Bronchial epithelial cell (primary cell): Measurements from ENCODE around the gene ARL15. TPM values are rescaled to one million over a fixed set of nuclear protein-coding genes. Genes with fewer than 3 reads are reported as not detected.

Experiments
- DNase-seq: peaks from one replicate; pipeline ENCODE4 v3.0.0-alpha.2; 2010; ENCODE audit warnings: low read depth
- FAIRE-seq: peaks from 2 replicates; lab custom pipeline; 2011; peaks lifted over from hg19 to GRCh38; lab: Jason Lieb, UNC
- H3K27me3 ChIP-seq: 2 replicates; pipeline ENCODE4 v1.5.1; 2011; ENCODE audit warnings: low read length; ENCODE audit not compliant: control insufficient read depth, insufficient read depth
- H3K36me3 ChIP-seq: 2 replicates; pipeline ENCODE4 v1.5.1; 2011; ENCODE audit warnings: low read length; ENCODE audit not compliant: control insufficient read depth, insufficient read depth
- H3K4me3 ChIP-seq: 2 replicates; pipeline ENCODE4 v1.5.1; 2011; ENCODE audit warnings: mild to moderate bottlenecking, low read depth, low read length, control low read depth
- CTCF ChIP-seq: IDR thresholded peaks from 2 replicates; pipeline ENCODE4 v1.5.1; 2011; ENCODE audit warnings: mild to moderate bottlenecking, moderate library complexity, low read length, control low read depth, inconsistent platforms; ENCODE audit not compliant: insufficient read depth, severe bottlenecking
- total RNA-seq: library from RNA; depleted of rRNA; stranded (reverse); fragments of >200 nt; gene quantifications from 2 replicates; pipeline ENCODE4 v1.2.1, GENCODE V29; 2014

The ARL15 gene
- total RNA-seq, 1 donor from 2014 or later, result 13.7 TPM

DNA sequence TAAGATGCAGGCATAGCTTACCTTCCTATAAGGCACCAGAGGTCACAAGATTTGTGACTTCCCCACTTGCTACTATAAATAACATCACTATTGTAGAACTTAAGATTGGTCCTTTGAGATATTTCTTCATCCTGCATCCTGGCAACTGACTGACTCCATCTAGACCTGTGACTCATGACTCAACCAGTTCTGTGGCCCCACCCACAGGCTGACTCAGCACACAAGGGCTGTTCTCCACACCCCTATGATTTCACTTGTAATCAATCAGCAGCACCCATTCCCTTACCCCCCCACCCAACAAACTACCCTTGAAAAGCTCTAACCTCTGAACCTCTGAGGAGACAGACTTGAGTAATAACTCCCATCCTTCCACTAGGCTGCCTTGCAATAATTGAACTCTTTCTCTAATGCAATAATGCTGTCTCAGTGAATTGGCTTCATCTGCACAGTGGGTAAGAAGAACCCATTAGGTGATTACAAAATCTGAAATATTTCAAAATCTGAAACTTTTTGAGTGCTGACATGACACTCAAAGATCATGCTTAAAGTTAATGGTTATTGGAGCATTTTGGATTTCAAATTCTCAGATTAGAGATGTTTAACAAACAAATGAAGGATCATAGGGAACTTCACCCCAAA is 296.7 kb downstream of the ARL15 start:
- no peak for FAIRE-seq
- Histone ChIP-seq H3K4me3 (no peak overlapping the region), H3K27me3 (no peaks in the 10 kb centered on the region), H3K36me3 (no peaks in the 10 kb centered on the region)
- TF ChIP-seq CTCF, result no peak
- peak; percentile 95 for DNase-seq

DNA sequence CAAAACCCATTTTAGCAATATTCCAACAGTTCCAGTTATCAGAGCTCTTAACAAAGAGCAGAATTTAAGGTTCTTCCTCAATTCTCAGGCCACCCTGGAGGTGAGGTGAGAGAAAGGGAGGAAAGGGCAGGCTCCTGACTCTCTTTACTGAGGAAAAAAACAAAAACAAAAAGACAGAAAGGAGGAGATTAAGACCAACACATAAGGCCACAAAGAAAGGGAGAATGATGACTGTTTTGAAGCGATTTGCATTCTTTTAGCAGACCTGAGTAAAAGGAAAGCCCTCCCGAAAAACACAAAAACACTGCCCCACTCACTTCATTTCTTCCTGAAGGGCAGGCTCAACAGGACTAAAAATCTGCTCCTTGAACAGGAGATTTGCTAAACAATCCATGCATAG is 300.5 kb downstream of the ARL15 start:
- Histone ChIP-seq H3K27me3 (no peaks in the 10 kb centered on the region), H3K4me3 (no peak overlapping the region), H3K36me3 (no peaks in the 10 kb centered on the region)
- no peak for FAIRE-seq
- no peak for TF ChIP-seq CTCF
- no peak for DNase-seq

DNA sequence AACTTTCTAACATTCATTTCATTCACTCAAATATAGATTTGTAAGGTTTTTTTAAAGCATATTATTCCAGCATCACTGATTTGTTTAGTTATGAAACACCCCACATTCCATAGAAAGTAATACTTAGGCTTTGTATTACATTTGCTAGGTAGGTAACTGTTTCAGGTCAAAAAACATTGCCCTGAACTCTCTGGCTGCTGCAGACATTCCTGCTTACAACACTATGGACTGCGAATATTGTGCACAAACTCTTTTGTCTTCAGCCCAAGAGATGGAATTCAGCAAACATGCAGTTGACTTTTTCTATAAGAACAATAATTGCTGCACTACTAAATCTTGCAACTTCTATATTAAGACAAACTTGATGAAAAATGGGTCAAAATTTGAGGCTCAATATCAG is 301.0 kb downstream of the ARL15 start:
- TF ChIP-seq CTCF, result no peak
- DNase-seq (no peak), FAIRE-seq (no peak)
- Histone ChIP-seq H3K4me3 (no peak overlapping the region), H3K36me3 (no peaks in the 10 kb centered on the region), H3K27me3 (no peaks in the 10 kb centered on the region)

GRCh38 chr5:54007827-54008777 is 302.3 kb downstream of the ARL15 start:
- no peak for TF ChIP-seq CTCF
- Histone ChIP-seq H3K27me3 (no peaks in the 10 kb centered on the region), H3K36me3 (no peaks in the 10 kb centered on the region), H3K4me3 (no peak overlapping the region)
- FAIRE-seq (no peak), DNase-seq (peak; percentile 60)

DNA sequence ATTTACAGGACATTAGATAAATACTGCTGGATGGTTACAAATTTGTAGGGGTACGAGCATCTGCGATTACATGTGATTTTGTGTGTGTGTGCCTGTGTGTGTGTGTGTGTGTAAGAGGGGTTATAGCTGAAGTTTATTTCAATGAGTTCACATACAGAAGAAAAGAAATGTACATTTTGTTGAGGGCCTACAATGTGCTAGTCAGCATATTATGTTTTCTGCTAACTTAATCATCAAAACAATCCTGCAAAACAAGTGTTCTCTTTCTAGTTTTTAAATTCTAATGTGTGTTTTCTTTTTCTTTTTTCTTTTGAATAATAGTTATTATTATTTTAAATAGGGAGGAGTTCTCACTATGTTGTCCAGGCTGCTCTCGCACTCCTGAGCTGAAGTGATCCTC is 305.7 kb downstream of the ARL15 start:
- Histone ChIP-seq H3K27me3 (no peaks in the 10 kb centered on the region), H3K4me3 (no peak overlapping the region), H3K36me3 (no peaks in the 10 kb centered on the region)
- TF ChIP-seq CTCF, result no peak
- DNase-seq (no peak), FAIRE-seq (no peak)
